HL-60/S4 (cell line): ENCODE results near the gene KLHL10.

Source experiments
- in situ Hi-C: fragments of 300-500 bp; cut with MboI; formaldehyde crosslinking; loops from 2 replicates; pipeline ENCODE4 v1.14.3; 2022; ENCODE audit warnings: low sequenced_read_pairs

Gene KLHL10

DNA sequence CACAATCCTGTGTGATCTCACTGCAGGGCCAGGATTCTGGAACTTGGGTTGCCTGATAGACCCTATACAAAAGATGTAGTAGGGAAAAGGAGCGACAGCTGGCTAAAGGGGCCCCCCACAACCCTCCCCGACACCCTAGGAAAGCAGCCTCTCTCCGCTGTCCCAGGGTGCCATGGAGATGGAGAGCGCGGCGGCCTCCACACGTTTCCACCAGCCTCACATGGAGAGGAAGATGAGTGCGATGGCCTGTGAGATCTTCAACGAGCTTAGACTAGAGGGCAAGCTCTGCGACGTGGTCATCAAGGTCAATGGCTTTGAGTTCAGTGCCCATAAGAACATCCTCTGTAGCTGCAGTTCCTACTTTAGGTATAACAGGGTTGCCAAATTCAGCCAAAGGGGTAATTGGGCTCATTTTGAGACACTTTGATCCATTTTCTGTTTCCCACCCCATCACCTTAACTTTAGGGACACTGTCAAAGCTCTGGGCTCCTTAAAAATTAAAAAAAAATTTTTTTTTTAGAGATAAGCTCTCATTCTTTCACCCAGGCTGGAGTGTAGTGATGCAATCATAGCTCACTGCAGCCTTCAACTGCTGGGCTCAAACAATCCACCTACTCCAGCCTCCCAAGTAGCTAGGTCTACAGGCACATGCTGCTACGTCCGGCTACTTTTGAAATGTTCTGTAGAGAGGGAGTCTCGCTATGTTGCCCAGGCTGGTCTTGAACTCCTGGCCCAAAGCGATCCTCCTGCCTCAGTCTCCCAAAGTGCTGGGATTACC lies at the start of gene KLHL10:
Gene KLHL10, plus strand, starts transcription at position 65 of the 778 bp plus-strand sequence. Its CDS starts 108 bp downstream, at position 173.
- in situ Hi-C loops = no loop called here

GRCh38 chr17:41792845-41793783 lies 44.5 kb upstream of the KLHL10 start:
- in situ Hi-C loops = no loop called here

- in situ Hi-C loops = no loop called here
Observed at GRCh38 chr17:41793784-41794539, 43.7 kb upstream of the KLHL10 start.

- in situ Hi-C loops = no loop called here
Observed at GRCh38 chr17:41794540-41794975, 43.1 kb upstream of the KLHL10 start.

GRCh38 chr17:41796121-41796895 lies 41.3 kb upstream of the KLHL10 start:
- in situ Hi-C loops = loop anchor here (5.0 kb wide), 1 partner anchor 59 kb away; no protein-coding TSS in a partner anchor

GRCh38 chr17:41797377-41797776 lies 40.2 kb upstream of the KLHL10 start:
- in situ Hi-C loops = loop anchor here (5.0 kb wide), 1 partner anchor 60 kb away; no protein-coding TSS in a partner anchor

GRCh38 chr17:41799366-41799765 lies 38.3 kb upstream of the KLHL10 start:
- in situ Hi-C loops = loop anchor here (5.0 kb wide), 1 partner anchor 62 kb away; no protein-coding TSS in a partner anchor

DNA sequence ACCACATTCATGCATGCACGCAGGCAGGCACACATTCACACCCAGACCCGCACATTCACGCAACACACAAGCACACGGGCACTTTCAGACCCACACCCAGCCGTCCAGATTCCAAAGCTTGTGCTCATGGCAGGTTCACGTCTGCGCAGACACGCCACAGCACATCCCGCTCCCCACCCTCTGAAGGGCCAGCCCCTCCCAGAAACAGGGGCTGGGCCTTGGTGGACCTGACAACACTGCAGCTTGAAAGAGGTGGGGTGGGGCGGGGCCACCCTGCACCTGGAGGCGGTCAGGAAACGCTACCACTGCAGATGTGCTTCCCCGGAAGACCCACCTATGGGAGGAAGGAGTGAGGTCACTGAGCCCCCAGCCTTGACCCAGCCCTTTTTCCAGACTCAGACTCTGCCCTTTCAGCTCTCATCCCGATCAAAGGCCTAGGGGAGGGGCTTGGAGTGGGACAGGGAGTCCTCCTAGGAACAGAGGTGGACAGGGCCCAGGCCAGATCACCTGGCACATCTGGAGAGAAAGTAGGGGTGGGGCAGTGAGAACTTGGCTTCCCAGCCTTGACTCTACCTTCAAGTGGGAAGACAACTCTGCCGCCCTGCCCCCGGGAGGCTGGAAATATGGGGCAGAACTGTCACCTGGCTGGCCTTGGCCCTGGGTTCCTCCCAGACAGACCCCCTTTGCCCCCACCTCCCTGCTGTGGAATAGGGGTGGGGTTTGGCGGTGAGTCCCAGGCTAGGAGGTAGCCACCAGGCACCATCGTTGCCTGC lies 36.8 kb upstream of the KLHL10 start:
- in situ Hi-C loops = no loop called here

- in situ Hi-C loops = no loop called here
Observed at GRCh38 chr17:41801374-41802271, 36.0 kb upstream of the KLHL10 start.

DNA sequence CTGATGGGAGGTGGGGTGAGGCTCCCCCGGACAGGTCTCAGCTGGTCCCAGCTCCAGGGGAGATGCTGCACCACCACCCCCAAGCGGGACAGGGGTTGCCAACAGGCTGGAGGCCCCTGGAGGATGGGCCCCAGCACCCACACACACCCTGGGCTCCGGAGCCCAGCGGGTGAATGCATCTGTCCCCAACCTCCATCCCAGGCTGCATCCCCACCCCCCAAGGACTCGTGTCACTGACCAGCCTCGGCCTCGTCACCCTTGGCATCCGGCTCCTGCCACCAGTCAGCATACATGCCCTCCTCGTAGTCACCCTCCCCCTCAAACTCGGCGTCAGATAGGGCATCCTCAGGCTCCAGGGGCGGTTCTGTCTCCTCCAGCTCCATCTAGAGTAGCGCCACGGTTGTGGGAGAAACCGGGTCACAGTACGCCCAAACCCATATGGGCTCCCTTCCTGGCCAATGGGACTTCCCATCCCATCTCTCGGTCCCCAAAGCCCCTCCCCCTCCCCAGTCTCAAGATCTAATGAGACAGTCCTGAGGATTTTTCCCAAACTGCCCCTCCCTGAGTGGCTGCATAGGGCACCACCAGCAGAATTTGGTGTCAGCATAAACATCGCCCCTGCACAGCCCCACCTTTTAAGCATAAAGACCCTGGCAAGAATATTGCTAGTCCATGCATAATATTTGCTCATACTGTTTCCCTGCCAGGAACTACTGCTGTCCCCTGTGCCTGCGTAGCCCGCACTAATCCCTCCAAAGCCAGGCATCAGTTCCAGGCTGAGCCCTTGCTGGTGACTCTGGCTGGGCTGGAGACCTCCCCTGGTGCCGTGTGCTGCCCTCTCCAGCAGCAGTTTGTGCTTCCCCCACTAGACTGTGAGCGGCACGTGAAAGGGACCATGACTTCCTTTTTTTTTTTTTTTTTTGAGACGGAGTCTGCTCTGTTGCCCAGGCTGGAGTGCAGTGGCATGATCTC lies 34.3 kb upstream of the KLHL10 start:
- in situ Hi-C loops = no loop called here

DNA sequence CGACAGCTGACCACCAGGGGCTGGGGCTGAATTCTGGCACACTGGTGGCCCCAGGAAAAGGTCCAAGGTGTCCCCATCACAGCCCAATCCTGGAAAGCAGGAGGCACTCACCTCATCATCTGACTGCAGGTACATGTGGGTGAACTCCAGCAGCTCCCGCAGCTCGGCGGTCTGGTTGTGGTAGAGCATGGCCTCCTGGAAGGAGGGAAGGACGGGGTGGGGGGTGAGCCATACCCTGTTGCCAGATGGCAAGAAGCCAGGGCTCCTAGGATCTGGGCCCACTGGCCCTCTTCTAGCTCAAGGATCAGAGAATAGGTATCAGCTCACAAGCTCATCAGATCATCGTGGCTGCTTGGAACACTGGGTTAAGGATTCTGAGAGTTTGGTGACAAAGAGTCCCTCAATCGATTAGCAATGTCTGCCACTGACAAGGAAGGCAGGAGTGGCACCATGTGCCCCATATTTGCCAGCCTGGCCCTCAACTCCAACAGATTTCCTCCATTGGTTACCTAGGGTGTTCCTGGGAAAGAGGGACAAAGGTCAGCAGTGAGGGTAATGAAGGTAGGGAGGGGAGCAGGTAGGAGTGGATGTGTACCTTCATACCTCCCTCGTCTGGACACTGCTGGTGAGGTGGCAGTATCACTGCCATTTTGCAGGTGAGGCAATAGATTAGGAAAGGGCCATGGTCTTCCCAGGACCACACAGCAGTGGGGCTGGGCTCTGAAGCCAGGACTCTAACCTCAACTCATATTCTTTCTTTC lies 30.8 kb upstream of the KLHL10 start:
- in situ Hi-C loops = no loop called here

DNA sequence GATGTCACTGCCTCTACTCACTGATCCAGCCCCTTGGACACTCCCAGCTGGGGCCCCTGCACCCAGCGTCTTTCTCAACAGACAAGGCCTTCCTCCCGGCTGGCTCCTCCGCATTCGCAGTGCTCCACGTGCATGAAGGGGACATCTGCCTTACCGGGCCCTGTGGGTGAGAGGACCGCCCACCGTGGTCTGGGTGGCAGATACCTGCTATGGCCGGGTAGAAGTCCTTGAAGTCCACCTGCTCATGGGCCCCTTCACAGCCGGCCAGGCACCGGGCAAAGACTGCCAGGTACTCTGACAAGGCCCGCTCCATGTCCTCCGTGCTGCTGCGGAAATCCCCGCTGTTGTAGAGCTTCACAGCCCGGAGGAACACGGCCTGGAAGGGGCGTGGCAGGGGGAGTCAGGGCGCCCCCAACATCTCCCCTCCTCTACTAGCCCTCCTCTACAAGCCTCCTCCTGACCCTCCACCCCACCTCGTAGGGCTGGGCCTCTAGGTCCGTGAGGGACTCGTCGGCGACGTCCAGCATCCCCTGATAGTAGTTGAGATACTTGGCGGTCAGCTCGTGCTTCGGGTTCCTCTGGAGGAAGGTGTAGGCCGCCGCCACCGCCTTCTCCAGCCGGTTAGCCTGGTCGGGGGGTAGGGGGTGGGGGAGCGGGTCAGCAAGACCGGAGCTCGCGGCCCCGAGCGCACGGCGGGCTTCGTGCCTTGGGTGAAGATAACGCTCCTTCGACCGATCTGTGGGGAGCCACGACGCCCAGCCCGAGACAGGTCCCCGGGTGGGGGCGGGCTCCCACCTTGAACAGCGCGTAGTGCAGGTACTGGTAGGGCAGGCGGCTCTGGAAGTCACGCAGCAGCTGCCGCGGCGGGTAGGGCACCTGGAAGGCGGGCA lies 26.7 kb upstream of the KLHL10 start:
- in situ Hi-C loops = no loop called here

DNA sequence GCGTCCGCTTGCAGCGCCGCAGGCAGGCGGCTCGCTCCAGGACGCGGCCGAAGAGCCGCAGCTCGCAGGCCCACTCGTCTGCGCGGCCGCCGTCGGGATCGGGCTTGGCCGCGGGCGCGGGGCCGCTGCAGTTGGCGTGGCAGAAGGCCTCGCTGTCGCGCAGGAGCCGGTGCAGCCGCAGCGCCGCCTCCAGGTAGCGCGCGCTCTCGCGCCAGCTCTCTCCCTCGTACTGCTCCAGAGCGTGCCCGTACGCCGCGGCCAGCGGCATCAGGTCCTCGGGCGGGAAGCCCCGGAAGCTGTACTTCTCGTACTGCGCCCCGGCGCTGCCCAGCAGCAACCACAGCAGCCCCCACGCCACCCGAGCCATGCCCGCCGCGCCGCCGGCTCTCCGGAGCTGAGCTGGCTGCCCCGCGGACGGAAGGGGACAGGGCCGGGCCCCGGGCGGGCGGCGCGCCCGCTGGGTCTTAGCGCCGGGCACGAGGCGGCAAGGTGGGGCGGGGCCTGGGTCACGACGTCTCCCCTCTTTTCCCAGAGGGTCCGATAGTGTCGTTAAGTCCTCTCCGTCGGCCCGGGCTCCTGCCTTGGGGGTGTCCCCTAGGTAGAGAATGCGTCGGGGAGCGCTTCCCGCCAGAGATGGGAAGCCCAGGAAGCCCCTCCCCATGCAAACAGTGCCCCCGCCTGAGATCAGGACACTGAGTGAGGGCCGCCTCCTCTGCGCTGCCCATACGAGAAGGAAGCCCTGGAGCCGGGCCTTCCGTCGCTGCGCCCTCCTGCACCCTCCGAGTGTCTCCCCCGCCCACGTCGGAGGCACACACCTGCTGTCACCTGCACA lies 25.9 kb upstream of the KLHL10 start, which contains the start of gene P3H4:
Gene P3H4, minus strand, starts transcription at position 401 of the 832 bp plus-strand sequence. Its CDS starts 34 bp downstream, at position 367.
- in situ Hi-C loops = no loop called here

- in situ Hi-C loops = no loop called here
Observed at GRCh38 chr17:41812381-41813151, 25.1 kb upstream of the KLHL10 start, which contains the start of gene FKBP10. Gene FKBP10 (plus strand): TSS chr17:41813004. CDS start chr17:41813035, 31 bp downstream.
